HEK293 (cell line): ENCODE data around the gene ENDOV.

Experiments
- CTCF ChIP-seq: fragments of 450-650 bp; formaldehyde crosslinking; IDR thresholded peaks from 2 replicates; pipeline ENCODE4 v1.5.1; 2016; ENCODE audit warnings: missing biosample characterization, missing genetic modification characterization
- PBX3 ChIP-seq: sonication (generic); formaldehyde crosslinking; IDR thresholded peaks from 2 replicates; pipeline ENCODE4 v1.8.1; 2022; ENCODE audit warnings: mild to moderate bottlenecking, moderate library complexity, missing genetic modification reagents
- REST ChIP-seq: fragments of 450-650 bp; formaldehyde crosslinking; IDR thresholded peaks from 2 replicates; pipeline ENCODE4 v1.5.1; 2016; ENCODE audit warnings: missing biosample characterization, missing genetic modification characterization
- ZBTB48 ChIP-seq: fragments of 450-650 bp; formaldehyde crosslinking; IDR thresholded peaks from 2 replicates; pipeline ENCODE4 v1.5.1; 2016; ENCODE audit warnings: missing biosample characterization, missing genetic modification characterization
- ZNF114 ChIP-seq: fragments of 450-650 bp; formaldehyde crosslinking; IDR thresholded peaks from 2 replicates; pipeline ENCODE4 v1.5.0; 2017; ENCODE audit warnings: missing biosample characterization, missing genetic modification characterization
- ZNF157 ChIP-seq: fragments of 450-650 bp; formaldehyde crosslinking; IDR thresholded peaks from 2 replicates; pipeline ENCODE4 v1.5.1; 2016; ENCODE audit warnings: missing biosample characterization, missing genetic modification characterization
- ZNF211 ChIP-seq: fragments of 450-650 bp; formaldehyde crosslinking; IDR thresholded peaks from 2 replicates; pipeline ENCODE4 v1.5.1; 2016; ENCODE audit warnings: low read depth, missing biosample characterization, missing genetic modification characterization
- ZNF354C ChIP-seq: fragments of 450-650 bp; formaldehyde crosslinking; IDR thresholded peaks from 2 replicates; pipeline ENCODE4 v1.5.1; 2016; ENCODE audit warnings: missing biosample characterization, missing genetic modification characterization, low read depth, borderline replicate concordance
- ZNF549 ChIP-seq: fragments of 450-650 bp; IDR thresholded peaks from 2 replicates; pipeline ENCODE4 v1.5.1; 2018; ENCODE audit warnings: missing biosample characterization, missing genetic modification characterization, mild to moderate bottlenecking, inconsistent platforms, moderate library complexity
- ZNF660 ChIP-seq: fragments of 450-650 bp; IDR thresholded peaks from 2 replicates; pipeline ENCODE4 v1.5.1; 2018; ENCODE audit warnings: missing biosample characterization, mild to moderate bottlenecking, missing genetic modification characterization
- TF ChIP-seq, protein P1 (sequence below): fragments of 450-650 bp; formaldehyde crosslinking; IDR thresholded peaks from 2 replicates; pipeline ENCODE4 v1.5.1; 2016; ENCODE audit warnings: missing biosample characterization, missing genetic modification characterization
- TF ChIP-seq, protein P2 (sequence below): fragments of 450-650 bp; formaldehyde crosslinking; IDR thresholded peaks from 2 replicates; pipeline ENCODE4 v1.5.1; 2016; ENCODE audit warnings: missing biosample characterization, missing genetic modification characterization, borderline replicate concordance
- TF ChIP-seq, protein P3 (sequence below): fragments of 450-650 bp; formaldehyde crosslinking; IDR thresholded peaks from 2 replicates; pipeline ENCODE4 v1.5.1; 2016; ENCODE audit warnings: missing biosample characterization, missing genetic modification characterization

- TF ChIP-seq ZNF354C (tag by site-specific recombination) (no peak), CTCF (tag by site-specific recombination) (no peak), ZNF157 (tag by site-specific recombination) (no peak), ZBTB48 (tag by site-specific recombination) (no peak), ZNF660 (tag by site-specific recombination) (no peak), PBX3 (CRISPR knock-in tag) (no peak), ZNF114 (tag by site-specific recombination) (no peak), ZNF211 (no peak), ZNF549 (tag by site-specific recombination) (no peak), REST (tag by site-specific recombination) (no peak)
- TF ChIP-seq, protein P1, sequence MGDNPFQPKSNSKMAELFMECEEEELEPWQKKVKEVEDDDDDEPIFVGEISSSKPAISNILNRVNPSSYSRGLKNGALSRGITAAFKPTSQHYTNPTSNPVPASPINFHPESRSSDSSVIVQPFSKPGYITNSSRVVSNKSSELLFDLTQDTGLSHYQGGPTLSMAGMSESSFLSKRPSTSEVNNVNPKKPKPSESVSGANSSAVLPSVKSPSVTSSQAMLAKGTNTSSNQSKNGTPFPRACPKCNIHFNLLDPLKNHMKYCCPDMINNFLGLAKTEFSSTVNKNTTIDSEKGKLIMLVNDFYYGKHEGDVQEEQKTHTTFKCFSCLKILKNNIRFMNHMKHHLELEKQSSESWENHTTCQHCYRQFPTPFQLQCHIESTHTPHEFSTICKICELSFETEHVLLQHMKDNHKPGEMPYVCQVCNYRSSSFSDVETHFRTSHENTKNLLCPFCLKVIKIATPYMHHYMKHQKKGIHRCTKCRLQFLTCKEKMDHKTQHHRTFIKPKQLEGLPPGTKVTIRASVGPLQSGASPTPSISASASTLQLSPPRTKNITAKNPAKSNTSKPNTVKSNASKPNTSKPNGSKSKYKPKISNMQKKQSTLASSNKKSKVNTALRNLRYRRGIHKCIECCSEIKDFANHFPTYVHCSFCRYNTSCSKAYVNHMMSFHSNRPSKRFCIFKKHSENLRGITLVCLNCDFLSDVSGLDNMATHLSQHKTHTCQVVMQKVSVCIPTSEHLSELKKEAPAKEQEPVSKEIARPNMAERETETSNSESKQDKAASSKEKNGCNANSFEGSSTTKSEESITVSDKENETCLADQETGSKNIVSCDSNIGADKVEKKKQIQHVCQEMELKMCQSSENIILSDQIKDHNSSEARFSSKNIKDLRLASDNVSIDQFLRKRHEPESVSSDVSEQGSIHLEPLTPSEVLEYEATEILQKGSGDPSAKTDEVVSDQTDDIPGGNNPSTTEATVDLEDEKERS (tag by site-specific recombination), result no peak
- TF ChIP-seq, protein P2, sequence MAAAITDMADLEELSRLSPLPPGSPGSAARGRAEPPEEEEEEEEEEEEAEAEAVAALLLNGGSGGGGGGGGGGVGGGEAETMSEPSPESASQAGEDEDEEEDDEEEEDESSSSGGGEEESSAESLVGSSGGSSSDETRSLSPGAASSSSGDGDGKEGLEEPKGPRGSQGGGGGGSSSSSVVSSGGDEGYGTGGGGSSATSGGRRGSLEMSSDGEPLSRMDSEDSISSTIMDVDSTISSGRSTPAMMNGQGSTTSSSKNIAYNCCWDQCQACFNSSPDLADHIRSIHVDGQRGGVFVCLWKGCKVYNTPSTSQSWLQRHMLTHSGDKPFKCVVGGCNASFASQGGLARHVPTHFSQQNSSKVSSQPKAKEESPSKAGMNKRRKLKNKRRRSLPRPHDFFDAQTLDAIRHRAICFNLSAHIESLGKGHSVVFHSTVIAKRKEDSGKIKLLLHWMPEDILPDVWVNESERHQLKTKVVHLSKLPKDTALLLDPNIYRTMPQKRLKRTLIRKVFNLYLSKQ (tag by site-specific recombination), result no peak
- TF ChIP-seq, protein P3, sequence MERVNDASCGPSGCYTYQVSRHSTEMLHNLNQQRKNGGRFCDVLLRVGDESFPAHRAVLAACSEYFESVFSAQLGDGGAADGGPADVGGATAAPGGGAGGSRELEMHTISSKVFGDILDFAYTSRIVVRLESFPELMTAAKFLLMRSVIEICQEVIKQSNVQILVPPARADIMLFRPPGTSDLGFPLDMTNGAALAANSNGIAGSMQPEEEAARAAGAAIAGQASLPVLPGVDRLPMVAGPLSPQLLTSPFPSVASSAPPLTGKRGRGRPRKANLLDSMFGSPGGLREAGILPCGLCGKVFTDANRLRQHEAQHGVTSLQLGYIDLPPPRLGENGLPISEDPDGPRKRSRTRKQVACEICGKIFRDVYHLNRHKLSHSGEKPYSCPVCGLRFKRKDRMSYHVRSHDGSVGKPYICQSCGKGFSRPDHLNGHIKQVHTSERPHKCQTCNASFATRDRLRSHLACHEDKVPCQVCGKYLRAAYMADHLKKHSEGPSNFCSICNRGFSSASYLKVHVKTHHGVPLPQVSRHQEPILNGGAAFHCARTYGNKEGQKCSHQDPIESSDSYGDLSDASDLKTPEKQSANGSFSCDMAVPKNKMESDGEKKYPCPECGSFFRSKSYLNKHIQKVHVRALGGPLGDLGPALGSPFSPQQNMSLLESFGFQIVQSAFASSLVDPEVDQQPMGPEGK, result no peak
Measured at GRCh38 chr17:80486692-80487091, 71.7 kb downstream of the ENDOV start.
